KMS-11 (cell line): Measurements from ENCODE around the gene TIMELESS.

Experiments
- H2AFZ ChIP-seq: fragments of 200-600 bp; sonication (generic); 2 replicates; pipeline ENCODE4 v1.6.1; 2016; ENCODE audit warnings: antibody characterized with exemption, mixed run types, low read depth
- H3K27ac ChIP-seq: fragments of 200-600 bp; sonication (generic); 2 replicates; pipeline ENCODE4 v1.6.1; 2016; ENCODE audit warnings: mild to moderate bottlenecking, mixed run types
- H3K27me3 ChIP-seq: fragments of 200-600 bp; sonication (generic); 2 replicates; pipeline ENCODE4 v1.6.1; 2017; ENCODE audit warnings: mild to moderate bottlenecking, low read depth, mixed run types, moderate library complexity; ENCODE audit not compliant: insufficient read depth
- H3K36me3 ChIP-seq: fragments of 200-600 bp; sonication (generic); 2 replicates; pipeline ENCODE4 v1.6.1; 2017; ENCODE audit warnings: mild to moderate bottlenecking, mixed run types; ENCODE audit not compliant: insufficient read depth
- H3K4me1 ChIP-seq: fragments of 200-600 bp; sonication (generic); 2 replicates; pipeline ENCODE4 v1.6.1; 2016; ENCODE audit warnings: mild to moderate bottlenecking, low read depth, mixed run types; ENCODE audit not compliant: poor library complexity, severe bottlenecking
- H3K4me2 ChIP-seq: fragments of 200-600 bp; sonication (generic); 2 replicates; pipeline ENCODE4 v1.7.0; 2016; ENCODE audit warnings: mild to moderate bottlenecking, mixed run types
- H3K4me3 ChIP-seq: fragments of 200-600 bp; sonication (generic); IDR thresholded peaks from 2 replicates; pipeline ENCODE4 v1.6.1; 2017; ENCODE audit warnings: low read depth, low read length, mixed read lengths; ENCODE audit not compliant: insufficient read depth
- H3K79me2 ChIP-seq: fragments of 200-600 bp; sonication (generic); 2 replicates; pipeline ENCODE4 v1.6.1; 2016; ENCODE audit warnings: low read depth, mixed run types; ENCODE audit not compliant: insufficient read depth
- H3K9ac ChIP-seq: fragments of 200-600 bp; sonication (generic); 2 replicates; pipeline ENCODE4 v1.6.1; 2016; ENCODE audit warnings: mild to moderate bottlenecking, mixed run types
- H4K20me1 ChIP-seq: fragments of 200-600 bp; sonication (generic); 2 replicates; pipeline ENCODE4 v1.6.1; 2016; ENCODE audit warnings: mild to moderate bottlenecking, mixed run types; ENCODE audit not compliant: insufficient read depth
- TF ChIP-seq, protein P1 (sequence below): fragments of 200-600 bp; sonication (generic); conservative IDR thresholded peaks from 2 replicates; pipeline ENCODE4 v1.6.1; 2017; ENCODE audit warnings: low read depth, mild to moderate bottlenecking, antibody characterized with exemption, low read length, moderate library complexity, mixed read lengths

TIMELESS gene

GRCh38 chr12:56425193-56425592, 24.0 kb downstream of the TIMELESS start:
- no peaks in the 10 kb centered on the region for H3K79me2 ChIP-seq

GRCh38 chr12:56420411-56420810, 28.8 kb downstream of the TIMELESS start:
- no peaks in the 10 kb centered on the region for H3K4me1 ChIP-seq
- no peaks in the 10 kb centered on the region for H3K27me3 ChIP-seq
- H3K9ac ChIP-seq = no peak overlapping the region
- H3K27ac ChIP-seq = no peak overlapping the region
- H3K36me3 ChIP-seq = peaks cover 18% of the 10 kb centered on the region; the same call in 1 of the 2 replicates
- no peak overlapping the region for H2AFZ ChIP-seq
- H3K4me2 ChIP-seq = no peak overlapping the region
- H3K79me2 ChIP-seq = no peaks in the 10 kb centered on the region
- TF ChIP-seq, protein P1, sequence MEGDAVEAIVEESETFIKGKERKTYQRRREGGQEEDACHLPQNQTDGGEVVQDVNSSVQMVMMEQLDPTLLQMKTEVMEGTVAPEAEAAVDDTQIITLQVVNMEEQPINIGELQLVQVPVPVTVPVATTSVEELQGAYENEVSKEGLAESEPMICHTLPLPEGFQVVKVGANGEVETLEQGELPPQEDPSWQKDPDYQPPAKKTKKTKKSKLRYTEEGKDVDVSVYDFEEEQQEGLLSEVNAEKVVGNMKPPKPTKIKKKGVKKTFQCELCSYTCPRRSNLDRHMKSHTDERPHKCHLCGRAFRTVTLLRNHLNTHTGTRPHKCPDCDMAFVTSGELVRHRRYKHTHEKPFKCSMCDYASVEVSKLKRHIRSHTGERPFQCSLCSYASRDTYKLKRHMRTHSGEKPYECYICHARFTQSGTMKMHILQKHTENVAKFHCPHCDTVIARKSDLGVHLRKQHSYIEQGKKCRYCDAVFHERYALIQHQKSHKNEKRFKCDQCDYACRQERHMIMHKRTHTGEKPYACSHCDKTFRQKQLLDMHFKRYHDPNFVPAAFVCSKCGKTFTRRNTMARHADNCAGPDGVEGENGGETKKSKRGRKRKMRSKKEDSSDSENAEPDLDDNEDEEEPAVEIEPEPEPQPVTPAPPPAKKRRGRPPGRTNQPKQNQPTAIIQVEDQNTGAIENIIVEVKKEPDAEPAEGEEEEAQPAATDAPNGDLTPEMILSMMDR = no peak
- H3K4me3 ChIP-seq = no peak overlapping the region
- no peaks in the 10 kb centered on the region for H4K20me1 ChIP-seq

More at GRCh38 chr12:56425193-56425592, 24.0 kb downstream of the TIMELESS start:
- no peak overlapping the region for H2AFZ ChIP-seq
- no peaks in the 10 kb centered on the region for H4K20me1 ChIP-seq
- H3K9ac ChIP-seq = no peak overlapping the region
- H3K36me3 ChIP-seq = peaks cover 20% of the 10 kb centered on the region; the same call in 1 of the 2 replicates
- H3K27me3 ChIP-seq = no peaks in the 10 kb centered on the region
- no peak overlapping the region for H3K4me2 ChIP-seq
- no peak overlapping the region for H3K27ac ChIP-seq
- no peaks in the 10 kb centered on the region for H3K4me1 ChIP-seq
- TF ChIP-seq, protein P1 = no peak
- H3K4me3 ChIP-seq = no peak overlapping the region

GRCh38 chr12:56417739-56418138, 31.5 kb downstream of the TIMELESS start:
- Histone ChIP-seq H3K9ac (no peak overlapping the region), H3K4me1 (no peaks in the 10 kb centered on the region)

GRCh38 chr12:56414401-56414800, 34.8 kb downstream of the TIMELESS start:
- Histone ChIP-seq H3K4me3 (no peak overlapping the region), H4K20me1 (no peaks in the 10 kb centered on the region), H3K9ac (no peak overlapping the region), H3K79me2 (no peaks in the 10 kb centered on the region), H3K4me2 (no peak overlapping the region), H2AFZ (no peak overlapping the region), H3K36me3 (no peaks in the 10 kb centered on the region; the same call in 1 of the 2 replicates), H3K4me1 (no peaks in the 10 kb centered on the region), H3K27ac (no peak overlapping the region), H3K27me3 (no peaks in the 10 kb centered on the region)
- TF ChIP-seq, protein P1 = no peak

More at GRCh38 chr12:56417739-56418138, 31.5 kb downstream of the TIMELESS start:
- no peak overlapping the region for H3K4me3 ChIP-seq
- no peak overlapping the region for H2AFZ ChIP-seq
- no peaks in the 10 kb centered on the region for H3K79me2 ChIP-seq
- no peak overlapping the region for H3K4me2 ChIP-seq
- TF ChIP-seq, protein P1 = no peak
- H3K27ac ChIP-seq = no peak overlapping the region
- H3K27me3 ChIP-seq = no peaks in the 10 kb centered on the region
- H3K36me3 ChIP-seq = peaks cover 18% of the 10 kb centered on the region; the same call in 1 of the 2 replicates
- H4K20me1 ChIP-seq = no peaks in the 10 kb centered on the region
